ENCODE data around the gene FARP1. TPM values are rescaled to one million over a fixed set of nuclear protein-coding genes. Genes with fewer than 3 reads are reported as not detected.

FARP1 gene
- total RNA-seq, 1 experiment from 2014 or later, result 96.6 TPM

DNA sequence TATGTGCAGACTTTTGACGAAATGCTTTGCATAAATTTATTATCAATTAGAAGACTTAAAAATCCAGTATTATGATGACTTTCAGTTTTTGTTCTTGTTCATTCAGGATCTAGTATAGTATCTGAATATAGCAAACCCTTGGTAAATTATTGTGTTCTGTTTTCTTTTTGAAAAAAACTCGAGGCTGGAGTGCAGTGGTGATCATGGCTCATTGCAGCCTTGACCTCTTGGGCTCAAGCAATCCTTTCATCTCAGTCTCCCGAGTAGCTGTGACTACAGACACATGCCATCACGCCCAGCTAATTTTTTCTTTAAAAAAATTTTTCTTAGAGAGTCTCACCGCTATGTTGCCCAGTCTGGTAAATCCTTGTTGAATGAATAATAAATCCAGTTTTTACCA, 4.6 kb downstream of the FARP1 start (continued):
- TF ChIP-seq, protein P1, sequence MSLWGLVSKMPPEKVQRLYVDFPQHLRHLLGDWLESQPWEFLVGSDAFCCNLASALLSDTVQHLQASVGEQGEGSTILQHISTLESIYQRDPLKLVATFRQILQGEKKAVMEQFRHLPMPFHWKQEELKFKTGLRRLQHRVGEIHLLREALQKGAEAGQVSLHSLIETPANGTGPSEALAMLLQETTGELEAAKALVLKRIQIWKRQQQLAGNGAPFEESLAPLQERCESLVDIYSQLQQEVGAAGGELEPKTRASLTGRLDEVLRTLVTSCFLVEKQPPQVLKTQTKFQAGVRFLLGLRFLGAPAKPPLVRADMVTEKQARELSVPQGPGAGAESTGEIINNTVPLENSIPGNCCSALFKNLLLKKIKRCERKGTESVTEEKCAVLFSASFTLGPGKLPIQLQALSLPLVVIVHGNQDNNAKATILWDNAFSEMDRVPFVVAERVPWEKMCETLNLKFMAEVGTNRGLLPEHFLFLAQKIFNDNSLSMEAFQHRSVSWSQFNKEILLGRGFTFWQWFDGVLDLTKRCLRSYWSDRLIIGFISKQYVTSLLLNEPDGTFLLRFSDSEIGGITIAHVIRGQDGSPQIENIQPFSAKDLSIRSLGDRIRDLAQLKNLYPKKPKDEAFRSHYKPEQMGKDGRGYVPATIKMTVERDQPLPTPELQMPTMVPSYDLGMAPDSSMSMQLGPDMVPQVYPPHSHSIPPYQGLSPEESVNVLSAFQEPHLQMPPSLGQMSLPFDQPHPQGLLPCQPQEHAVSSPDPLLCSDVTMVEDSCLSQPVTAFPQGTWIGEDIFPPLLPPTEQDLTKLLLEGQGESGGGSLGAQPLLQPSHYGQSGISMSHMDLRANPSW (CRISPR knock-in tag; conservative IDR thresholded peaks at IDR 0.05; ENCODE audit: low read depth), result no peak
- TF ChIP-seq, protein P2, sequence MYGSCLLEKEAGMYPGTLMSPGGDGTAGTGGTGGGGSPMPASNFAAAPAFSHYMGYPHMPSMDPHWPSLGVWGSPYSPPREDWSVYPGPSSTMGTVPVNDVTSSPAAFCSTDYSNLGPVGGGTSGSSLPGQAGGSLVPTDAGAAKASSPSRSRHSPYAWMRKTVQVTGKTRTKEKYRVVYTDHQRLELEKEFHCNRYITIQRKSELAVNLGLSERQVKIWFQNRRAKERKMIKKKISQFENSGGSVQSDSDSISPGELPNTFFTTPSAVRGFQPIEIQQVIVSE (CRISPR knock-in tag; IDR thresholded peaks at IDR 0.05; ENCODE audit: borderline replicate concordance), result no peak
- TF ChIP-seq, protein P3, sequence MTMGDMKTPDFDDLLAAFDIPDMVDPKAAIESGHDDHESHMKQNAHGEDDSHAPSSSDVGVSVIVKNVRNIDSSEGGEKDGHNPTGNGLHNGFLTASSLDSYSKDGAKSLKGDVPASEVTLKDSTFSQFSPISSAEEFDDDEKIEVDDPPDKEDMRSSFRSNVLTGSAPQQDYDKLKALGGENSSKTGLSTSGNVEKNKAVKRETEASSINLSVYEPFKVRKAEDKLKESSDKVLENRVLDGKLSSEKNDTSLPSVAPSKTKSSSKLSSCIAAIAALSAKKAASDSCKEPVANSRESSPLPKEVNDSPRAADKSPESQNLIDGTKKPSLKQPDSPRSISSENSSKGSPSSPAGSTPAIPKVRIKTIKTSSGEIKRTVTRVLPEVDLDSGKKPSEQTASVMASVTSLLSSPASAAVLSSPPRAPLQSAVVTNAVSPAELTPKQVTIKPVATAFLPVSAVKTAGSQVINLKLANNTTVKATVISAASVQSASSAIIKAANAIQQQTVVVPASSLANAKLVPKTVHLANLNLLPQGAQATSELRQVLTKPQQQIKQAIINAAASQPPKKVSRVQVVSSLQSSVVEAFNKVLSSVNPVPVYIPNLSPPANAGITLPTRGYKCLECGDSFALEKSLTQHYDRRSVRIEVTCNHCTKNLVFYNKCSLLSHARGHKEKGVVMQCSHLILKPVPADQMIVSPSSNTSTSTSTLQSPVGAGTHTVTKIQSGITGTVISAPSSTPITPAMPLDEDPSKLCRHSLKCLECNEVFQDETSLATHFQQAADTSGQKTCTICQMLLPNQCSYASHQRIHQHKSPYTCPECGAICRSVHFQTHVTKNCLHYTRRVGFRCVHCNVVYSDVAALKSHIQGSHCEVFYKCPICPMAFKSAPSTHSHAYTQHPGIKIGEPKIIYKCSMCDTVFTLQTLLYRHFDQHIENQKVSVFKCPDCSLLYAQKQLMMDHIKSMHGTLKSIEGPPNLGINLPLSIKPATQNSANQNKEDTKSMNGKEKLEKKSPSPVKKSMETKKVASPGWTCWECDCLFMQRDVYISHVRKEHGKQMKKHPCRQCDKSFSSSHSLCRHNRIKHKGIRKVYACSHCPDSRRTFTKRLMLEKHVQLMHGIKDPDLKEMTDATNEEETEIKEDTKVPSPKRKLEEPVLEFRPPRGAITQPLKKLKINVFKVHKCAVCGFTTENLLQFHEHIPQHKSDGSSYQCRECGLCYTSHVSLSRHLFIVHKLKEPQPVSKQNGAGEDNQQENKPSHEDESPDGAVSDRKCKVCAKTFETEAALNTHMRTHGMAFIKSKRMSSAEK (CRISPR knock-in tag; IDR thresholded peaks at IDR 0.05; ENCODE audit: borderline replicate concordance), result no peak
- TF ChIP-seq, protein P4, sequence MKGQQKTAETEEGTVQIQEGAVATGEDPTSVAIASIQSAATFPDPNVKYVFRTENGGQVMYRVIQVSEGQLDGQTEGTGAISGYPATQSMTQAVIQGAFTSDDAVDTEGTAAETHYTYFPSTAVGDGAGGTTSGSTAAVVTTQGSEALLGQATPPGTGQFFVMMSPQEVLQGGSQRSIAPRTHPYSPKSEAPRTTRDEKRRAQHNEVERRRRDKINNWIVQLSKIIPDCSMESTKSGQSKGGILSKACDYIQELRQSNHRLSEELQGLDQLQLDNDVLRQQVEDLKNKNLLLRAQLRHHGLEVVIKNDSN (CRISPR knock-in tag; IDR thresholded peaks at IDR 0.05), result no peak

DNA sequence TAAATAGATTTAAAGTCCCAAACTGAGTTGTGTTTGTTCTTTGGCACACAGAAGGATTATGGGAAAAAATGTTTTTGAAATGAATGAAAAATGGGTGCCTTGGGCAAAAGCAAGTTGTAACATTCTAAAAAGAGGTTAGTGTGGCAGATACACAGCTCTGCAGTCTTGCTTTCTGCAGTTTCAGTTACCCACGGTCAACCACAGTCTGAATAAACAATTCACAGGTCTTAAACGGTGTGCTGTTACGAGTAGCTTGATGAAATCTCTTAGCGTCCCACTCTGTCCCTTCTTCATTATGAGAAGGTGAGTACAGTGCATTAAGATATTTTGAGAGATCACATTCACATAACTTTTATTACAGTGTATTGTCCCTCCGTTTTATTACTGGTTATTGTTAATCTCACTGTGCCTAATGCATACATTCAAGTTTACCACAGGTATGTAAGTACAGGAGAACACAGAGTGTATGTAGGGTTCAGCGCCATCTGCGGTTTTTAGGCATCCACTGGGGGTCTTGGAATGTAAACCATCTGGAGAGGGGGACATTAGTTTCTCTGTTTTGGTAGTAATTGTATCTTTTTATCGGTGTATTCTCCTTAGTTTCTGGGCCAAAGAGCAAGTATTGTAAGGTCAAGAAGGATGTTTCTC, 8.1 kb downstream of the FARP1 start:
- POLR2A ChIA-PET, result no interaction called here
- Mint-ChIP-seq H3K9me3 (no peaks in the 10 kb centered on the region), H3K4me3 (no peak overlapping the region), H3K4me1 (peaks cover 19% of the 10 kb centered on the region), H3K36me3 (peaks cover 12% of the 10 kb centered on the region; the same call in 1 of the 2 replicates), H3K27me3 (ENCODE audit: low read depth) (no peaks in the 10 kb centered on the region), H3K27ac (no peak overlapping the region)
- CTCF ChIA-PET, result interaction anchor here (1.5 kb wide), 1 partner anchor 199 kb away, joined by 3 read pairs; no protein-coding TSS in a partner anchor
- TF ChIP-seq PRRX2 (CRISPR knock-in tag; IDR thresholded peaks at IDR 0.05), result no peak
- TF ChIP-seq ZNF138 (CRISPR knock-in tag; conservative IDR thresholded peaks at IDR 0.05), result no peak
- TF ChIP-seq GTF2I (CRISPR knock-in tag; conservative IDR thresholded peaks at IDR 0.05), result no peak
- TF ChIP-seq FOXJ3 (CRISPR knock-in tag; IDR thresholded peaks at IDR 0.05; ENCODE audit: borderline replicate concordance), result no peak
- TF ChIP-seq TEAD4 (CRISPR knock-in tag; IDR thresholded peaks at IDR 0.05), result no peak
- TF ChIP-seq, protein P5, sequence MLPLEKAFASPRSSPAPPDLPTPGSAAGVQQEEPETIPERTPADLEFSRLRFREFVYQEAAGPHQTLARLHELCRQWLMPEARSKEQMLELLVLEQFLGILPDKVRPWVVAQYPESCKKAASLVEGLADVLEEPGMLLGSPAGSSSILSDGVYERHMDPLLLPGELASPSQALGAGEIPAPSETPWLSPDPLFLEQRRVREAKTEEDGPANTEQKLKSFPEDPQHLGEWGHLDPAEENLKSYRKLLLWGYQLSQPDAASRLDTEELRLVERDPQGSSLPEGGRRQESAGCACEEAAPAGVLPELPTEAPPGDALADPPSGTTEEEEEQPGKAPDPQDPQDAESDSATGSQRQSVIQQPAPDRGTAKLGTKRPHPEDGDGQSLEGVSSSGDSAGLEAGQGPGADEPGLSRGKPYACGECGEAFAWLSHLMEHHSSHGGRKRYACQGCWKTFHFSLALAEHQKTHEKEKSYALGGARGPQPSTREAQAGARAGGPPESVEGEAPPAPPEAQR (CRISPR knock-in tag; IDR thresholded peaks at IDR 0.05), result no peak
- DNase-seq (ENCODE audit: low spot score) (no peak), ATAC-seq (no peak)

DNA sequence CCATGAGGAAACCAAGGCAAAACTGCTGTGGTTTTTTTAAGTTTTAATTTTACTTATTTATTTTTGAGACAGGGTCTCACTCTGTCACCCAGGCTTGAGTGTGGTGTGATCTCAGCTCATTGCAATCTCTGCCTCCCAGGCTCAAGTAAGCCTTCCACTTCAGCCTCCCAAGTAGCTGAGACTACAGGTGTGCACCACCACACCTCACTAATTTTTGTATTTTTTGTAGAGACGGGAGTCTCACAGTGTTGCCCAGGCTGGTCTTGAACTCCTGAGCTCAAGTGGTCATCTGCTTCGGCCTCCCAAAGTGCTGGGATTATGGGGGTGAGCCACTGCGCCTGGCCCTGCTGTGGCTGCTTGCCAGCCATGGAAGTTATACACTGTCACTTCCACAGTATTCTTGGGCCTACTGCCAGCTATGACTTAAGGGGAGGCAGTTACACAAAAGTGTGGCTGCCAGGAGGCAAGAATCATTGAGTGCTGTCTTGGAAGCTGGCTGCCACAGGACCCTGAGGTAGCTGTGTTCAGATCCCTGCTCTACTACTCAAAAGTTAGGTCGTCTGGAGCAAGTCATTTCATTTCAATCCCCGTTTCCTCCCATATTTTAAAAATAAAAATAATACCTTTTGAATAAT, 12.7 kb downstream of the FARP1 start:
- DNase-seq (ENCODE audit: low spot score) (no peak), ATAC-seq (no peak)
- H3K9me3 Mint-ChIP-seq, result no peaks in the 10 kb centered on the region
- POLR2A ChIA-PET, result interaction anchor here (0.7 kb wide), 1 partner anchor 23 kb away, joined by 6 read pairs; no protein-coding TSS in a partner anchor
- CTCF ChIA-PET, result interaction anchor here (2.6 kb wide), 1 partner anchor 122 kb away, joined by 7 read pairs; no protein-coding TSS in a partner anchor
- H3K27ac Mint-ChIP-seq, result no peak overlapping the region
- H3K4me3 Mint-ChIP-seq, result no peak overlapping the region
- peaks cover 8% of the 10 kb centered on the region; the same call in 1 of the 2 replicates for H3K36me3 Mint-ChIP-seq
- no peaks in the 10 kb centered on the region for H3K27me3 Mint-ChIP-seq (ENCODE audit: low read depth)
- H3K4me1 Mint-ChIP-seq, result peaks cover 24% of the 10 kb centered on the region
- TF ChIP-seq, protein P6, sequence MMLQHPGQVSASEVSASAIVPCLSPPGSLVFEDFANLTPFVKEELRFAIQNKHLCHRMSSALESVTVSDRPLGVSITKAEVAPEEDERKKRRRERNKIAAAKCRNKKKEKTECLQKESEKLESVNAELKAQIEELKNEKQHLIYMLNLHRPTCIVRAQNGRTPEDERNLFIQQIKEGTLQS (CRISPR knock-in tag; conservative IDR thresholded peaks at IDR 0.05), result no peak
- TF ChIP-seq ESRRA (CRISPR knock-in tag; IDR thresholded peaks at IDR 0.05; ENCODE audit: borderline replicate concordance) (no peak), CREM (CRISPR knock-in tag; IDR thresholded peaks at IDR 0.05) (no peak), TP53 (CRISPR knock-in tag; IDR thresholded peaks at IDR 0.05) (no peak)
- TF ChIP-seq, protein P7, sequence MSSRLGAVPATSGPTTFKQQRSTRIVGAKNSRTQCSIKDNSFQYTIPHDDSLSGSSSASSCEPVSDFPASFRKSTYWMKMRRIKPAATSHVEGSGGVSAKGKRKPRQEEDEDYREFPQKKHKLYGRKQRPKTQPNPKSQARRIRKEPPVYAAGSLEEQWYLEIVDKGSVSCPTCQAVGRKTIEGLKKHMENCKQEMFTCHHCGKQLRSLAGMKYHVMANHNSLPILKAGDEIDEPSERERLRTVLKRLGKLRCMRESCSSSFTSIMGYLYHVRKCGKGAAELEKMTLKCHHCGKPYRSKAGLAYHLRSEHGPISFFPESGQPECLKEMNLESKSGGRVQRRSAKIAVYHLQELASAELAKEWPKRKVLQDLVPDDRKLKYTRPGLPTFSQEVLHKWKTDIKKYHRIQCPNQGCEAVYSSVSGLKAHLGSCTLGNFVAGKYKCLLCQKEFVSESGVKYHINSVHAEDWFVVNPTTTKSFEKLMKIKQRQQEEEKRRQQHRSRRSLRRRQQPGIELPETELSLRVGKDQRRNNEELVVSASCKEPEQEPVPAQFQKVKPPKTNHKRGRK (CRISPR knock-in tag; IDR thresholded peaks at IDR 0.05; ENCODE audit: borderline replicate concordance), result no peak
- TF ChIP-seq, protein P8, sequence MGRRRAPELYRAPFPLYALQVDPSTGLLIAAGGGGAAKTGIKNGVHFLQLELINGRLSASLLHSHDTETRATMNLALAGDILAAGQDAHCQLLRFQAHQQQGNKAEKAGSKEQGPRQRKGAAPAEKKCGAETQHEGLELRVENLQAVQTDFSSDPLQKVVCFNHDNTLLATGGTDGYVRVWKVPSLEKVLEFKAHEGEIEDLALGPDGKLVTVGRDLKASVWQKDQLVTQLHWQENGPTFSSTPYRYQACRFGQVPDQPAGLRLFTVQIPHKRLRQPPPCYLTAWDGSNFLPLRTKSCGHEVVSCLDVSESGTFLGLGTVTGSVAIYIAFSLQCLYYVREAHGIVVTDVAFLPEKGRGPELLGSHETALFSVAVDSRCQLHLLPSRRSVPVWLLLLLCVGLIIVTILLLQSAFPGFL (CRISPR knock-in tag; IDR thresholded peaks at IDR 0.05; ENCODE audit: borderline replicate concordance), result no peak

Data from WTC11 (cell line).